Measurements from ENCODE around the gene CD99L2. TPM values are rescaled to one million over a fixed set of nuclear protein-coding genes. Genes with fewer than 3 reads are reported as not detected.

The CD99L2 gene
- total RNA-seq, 1 donor from 2014 or later, result 23.8 TPM

- Histone ChIP-seq H3K4me1 (no peaks in the 10 kb centered on the region), H3K36me3 (no peaks in the 10 kb centered on the region), H3K9me3 (no peaks in the 10 kb centered on the region), H3K27me3 (no peaks in the 10 kb centered on the region), H3K27ac (no peak overlapping the region), H3K4me3 (no peak overlapping the region)
- DNase-seq (ENCODE audit: extremely low spot score in 2 of 2), result no peak
- TF ChIP-seq POLR2A (IDR thresholded peaks at IDR 0.05), result no peak
- intact Hi-C loops (cut with DNase I), result no loop called here
Measured at GRCh38 chrX:150907474-150907873, 9.0 kb upstream of the CD99L2 start.

GRCh38 chrX:150906694-150907093 lies 8.2 kb upstream of the CD99L2 start:
- no peaks in the 10 kb centered on the region for H3K36me3 ChIP-seq
- H3K27me3 ChIP-seq, result no peaks in the 10 kb centered on the region
- no peaks in the 10 kb centered on the region for H3K4me1 ChIP-seq
- no peak overlapping the region for H3K27ac ChIP-seq
- H3K4me3 ChIP-seq, result no peak overlapping the region
- DNase-seq (ENCODE audit: extremely low spot score in 2 of 2), result no peak
- no peak for TF ChIP-seq POLR2AphosphoS5 (IDR thresholded peaks at IDR 0.05; ENCODE audit: insufficient read depth in 1 of 2, low read depth in 1 of 2)
- TF ChIP-seq POLR2A (IDR thresholded peaks at IDR 0.05), result no peak
- TF ChIP-seq CTCF (IDR thresholded peaks at IDR 0.05), result no peak
- no peaks in the 10 kb centered on the region for H3K9me3 ChIP-seq
- intact Hi-C loops (cut with DNase I), result no loop called here

GRCh38 chrX:150905293-150905692 lies 6.8 kb upstream of the CD99L2 start:
- no peaks in the 10 kb centered on the region for H3K27me3 ChIP-seq
- H3K4me3 ChIP-seq, result no peak overlapping the region
- no peak for DNase-seq (ENCODE audit: extremely low spot score in 2 of 2)
- H3K9me3 ChIP-seq, result no peaks in the 10 kb centered on the region
- no peaks in the 10 kb centered on the region for H3K4me1 ChIP-seq
- no peak overlapping the region for H3K27ac ChIP-seq
- no peaks in the 10 kb centered on the region for H3K36me3 ChIP-seq
- TF ChIP-seq CTCF (IDR thresholded peaks at IDR 0.05), result no peak
- no peak for TF ChIP-seq POLR2AphosphoS5 (IDR thresholded peaks at IDR 0.05; ENCODE audit: insufficient read depth in 1 of 2, low read depth in 1 of 2)
- no peak for TF ChIP-seq POLR2A (IDR thresholded peaks at IDR 0.05)
- intact Hi-C loops (cut with DNase I), result no loop called here

DNA sequence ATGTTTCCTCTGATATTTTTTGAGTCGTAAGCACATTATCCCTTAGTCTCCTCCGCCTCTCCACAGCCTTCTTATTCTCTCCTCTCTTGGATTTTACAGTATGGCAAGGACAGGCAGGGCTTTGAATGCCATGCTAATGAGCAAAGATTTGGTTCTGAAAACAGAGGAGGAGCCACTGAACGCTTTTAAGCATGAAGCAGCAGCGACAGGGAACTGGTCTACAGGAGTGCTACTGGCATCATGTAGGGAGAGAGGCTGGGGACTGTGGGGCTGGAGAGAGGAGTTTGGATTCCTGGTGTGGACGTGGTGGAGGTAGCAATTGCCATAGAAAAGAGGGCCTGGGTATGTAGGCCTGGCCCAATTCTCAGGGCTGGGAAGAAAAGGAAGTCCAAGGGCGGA lies 4.6 kb upstream of the CD99L2 start:
- intact Hi-C loops (cut with DNase I), result no loop called here
- H3K27me3 ChIP-seq, result no peaks in the 10 kb centered on the region
- H3K4me1 ChIP-seq, result no peaks in the 10 kb centered on the region
- TF ChIP-seq CTCF (IDR thresholded peaks at IDR 0.05) (no peak), POLR2A (IDR thresholded peaks at IDR 0.05) (no peak), POLR2AphosphoS5 (IDR thresholded peaks at IDR 0.05; ENCODE audit: insufficient read depth in 1 of 2, low read depth in 1 of 2) (no peak)
- H3K36me3 ChIP-seq, result no peaks in the 10 kb centered on the region
- H3K4me3 ChIP-seq, result no peak overlapping the region
- no peak for DNase-seq (ENCODE audit: extremely low spot score in 2 of 2)
- H3K27ac ChIP-seq, result no peak overlapping the region
- H3K9me3 ChIP-seq, result no peaks in the 10 kb centered on the region

DNA sequence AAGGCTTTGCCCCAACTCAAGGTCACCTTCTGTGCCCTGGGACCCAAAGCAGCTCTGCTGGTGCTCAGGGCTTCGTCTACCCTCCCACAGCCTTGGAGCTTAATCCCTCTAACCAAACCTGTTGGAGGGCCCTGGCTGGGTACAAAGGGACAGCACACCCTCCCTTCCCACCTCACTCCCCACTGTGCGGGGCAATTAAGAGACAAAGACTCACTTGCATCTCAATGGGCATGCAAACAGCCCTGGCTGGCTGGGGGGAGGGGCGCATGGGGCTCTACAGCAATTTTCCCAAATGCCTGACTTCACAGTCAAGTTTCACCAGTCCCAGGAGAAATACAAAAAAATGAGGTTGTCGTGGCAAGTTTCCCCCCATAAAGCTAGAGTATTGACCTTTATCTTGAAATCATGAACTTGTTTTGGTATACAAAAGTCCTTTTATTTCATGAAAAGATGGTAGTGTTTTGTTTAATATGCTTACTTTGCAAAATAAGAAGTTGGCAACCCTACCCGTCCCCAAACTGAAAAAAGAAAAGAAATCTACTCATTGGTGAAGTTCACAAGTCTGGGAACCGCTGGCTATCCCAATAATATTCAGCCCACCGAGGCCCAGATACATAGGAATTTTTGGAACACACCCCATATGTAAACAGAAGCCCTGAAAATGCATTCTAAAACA lies 4.1 kb upstream of the CD99L2 start:
- Histone ChIP-seq H3K27me3 (no peaks in the 10 kb centered on the region), H3K36me3 (no peaks in the 10 kb centered on the region), H3K4me1 (no peaks in the 10 kb centered on the region), H3K9me3 (no peaks in the 10 kb centered on the region), H3K27ac (no peak overlapping the region), H3K4me3 (no peak overlapping the region)
- TF ChIP-seq POLR2A (IDR thresholded peaks at IDR 0.05) (no peak), POLR2AphosphoS5 (IDR thresholded peaks at IDR 0.05; ENCODE audit: insufficient read depth in 1 of 2, low read depth in 1 of 2) (no peak), CTCF (IDR thresholded peaks at IDR 0.05) (no peak)
- no peak for DNase-seq (ENCODE audit: extremely low spot score in 2 of 2)
- intact Hi-C loops (cut with DNase I), result no loop called here
